BJ (cell line): ENCODE results near the gene ANTKMT. TPM values are rescaled to one million over a fixed set of nuclear protein-coding genes. Genes with fewer than 3 reads are reported as not detected.

Experiments used
- CTCF ChIA-PET: fragments of 350-600 bp; formaldehyde crosslinking; extraction: SDS; loops from one replicate; lab custom pipeline; 2021; ENCODE audit warnings: antibody characterized with exemption, inconsistent platforms; lab: Yijun Ruan, JAX
- POLR2A ChIA-PET: fragments of 300-600 bp; sonication (Branson Sonifier 250); formaldehyde crosslinking; extraction: SDS; loops from one replicate; lab custom pipeline; 2021; ENCODE audit warnings: antibody characterized with exemption; lab: Charles Lee
- DNase-seq: peaks from one replicate; pipeline ENCODE4 v3.0.0-alpha.2; 2011; ENCODE audit warnings: low read depth
- H3K27me3 ChIP-seq: 2 replicates; pipeline ENCODE4 v1.6.0; 2011; ENCODE audit warnings: low read length; ENCODE audit not compliant: control insufficient read depth, insufficient read depth
- H3K36me3 ChIP-seq: 2 replicates; pipeline ENCODE4 v1.5.1; 2011; ENCODE audit warnings: low read length; ENCODE audit not compliant: control insufficient read depth, insufficient read depth
- H3K4me3 ChIP-seq: 2 replicates; pipeline ENCODE4 v1.5.1; 2011; ENCODE audit warnings: low read depth, mild to moderate bottlenecking, control low read depth, low read length
- polyA plus RNA-seq: library from polyadenylated mRNA; depleted of rRNA; stranded (reverse); fragments of >200 nt; gene quantifications from 2 replicates; pipeline ENCODE4 v1.2.3, GENCODE V29; 2011; rRNA removed
- small RNA-seq: library from RNA; depleted of rRNA; stranded (forward); fragments of <200 nt; gene quantifications from one replicate; pipeline ENCODE3, GENCODE V24; 2012; ENCODE audit warnings: low replicate concordance, low read depth; ENCODE audit not compliant: insufficient read length
- TF ChIP-seq, protein P1 (sequence below): IDR thresholded peaks from 2 replicates; pipeline ENCODE4 v1.5.1; 2011; ENCODE audit warnings: low read depth, mild to moderate bottlenecking, control low read depth, inconsistent platforms, low read length, moderate library complexity; ENCODE audit not compliant: insufficient read depth

The ANTKMT gene
- polyA plus RNA-seq, 1 experiment: 10.7 TPM

DNA sequence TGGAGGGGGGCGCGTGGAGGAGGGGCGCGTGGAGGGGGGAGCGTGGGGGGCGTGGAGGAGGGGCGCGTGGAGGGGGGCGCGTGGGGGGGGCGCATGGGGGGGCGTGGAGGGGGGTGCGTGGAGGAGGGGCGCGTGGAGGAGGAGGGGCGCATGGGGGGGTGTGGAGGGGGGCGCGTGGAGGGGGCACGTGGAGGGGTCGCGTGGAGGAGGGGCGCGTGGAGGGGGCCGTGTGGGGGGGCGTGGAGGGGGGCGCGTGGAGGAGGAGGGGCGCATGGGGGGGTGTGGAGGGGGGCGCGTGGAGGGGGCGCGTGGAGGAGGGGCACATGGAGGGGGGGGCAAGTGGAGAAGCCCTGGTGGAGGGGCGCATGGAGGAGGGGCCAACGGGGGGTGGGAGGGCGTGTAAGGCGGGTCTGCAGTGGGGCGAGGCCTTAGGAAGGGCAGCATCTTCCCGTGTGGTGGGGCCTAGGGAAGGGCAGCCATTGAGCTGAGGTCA lies 46.8 kb downstream of the ANTKMT start:
- TF ChIP-seq, protein P1, sequence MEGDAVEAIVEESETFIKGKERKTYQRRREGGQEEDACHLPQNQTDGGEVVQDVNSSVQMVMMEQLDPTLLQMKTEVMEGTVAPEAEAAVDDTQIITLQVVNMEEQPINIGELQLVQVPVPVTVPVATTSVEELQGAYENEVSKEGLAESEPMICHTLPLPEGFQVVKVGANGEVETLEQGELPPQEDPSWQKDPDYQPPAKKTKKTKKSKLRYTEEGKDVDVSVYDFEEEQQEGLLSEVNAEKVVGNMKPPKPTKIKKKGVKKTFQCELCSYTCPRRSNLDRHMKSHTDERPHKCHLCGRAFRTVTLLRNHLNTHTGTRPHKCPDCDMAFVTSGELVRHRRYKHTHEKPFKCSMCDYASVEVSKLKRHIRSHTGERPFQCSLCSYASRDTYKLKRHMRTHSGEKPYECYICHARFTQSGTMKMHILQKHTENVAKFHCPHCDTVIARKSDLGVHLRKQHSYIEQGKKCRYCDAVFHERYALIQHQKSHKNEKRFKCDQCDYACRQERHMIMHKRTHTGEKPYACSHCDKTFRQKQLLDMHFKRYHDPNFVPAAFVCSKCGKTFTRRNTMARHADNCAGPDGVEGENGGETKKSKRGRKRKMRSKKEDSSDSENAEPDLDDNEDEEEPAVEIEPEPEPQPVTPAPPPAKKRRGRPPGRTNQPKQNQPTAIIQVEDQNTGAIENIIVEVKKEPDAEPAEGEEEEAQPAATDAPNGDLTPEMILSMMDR: no peak
- Histone ChIP-seq H3K4me3 (no peak overlapping the region), H3K27me3 (no peaks in the 10 kb centered on the region), H3K36me3 (no peaks in the 10 kb centered on the region)
- no peak for DNase-seq
- ChIA-PET POLR2A (no interaction called here), CTCF (no interaction called here)

DNA sequence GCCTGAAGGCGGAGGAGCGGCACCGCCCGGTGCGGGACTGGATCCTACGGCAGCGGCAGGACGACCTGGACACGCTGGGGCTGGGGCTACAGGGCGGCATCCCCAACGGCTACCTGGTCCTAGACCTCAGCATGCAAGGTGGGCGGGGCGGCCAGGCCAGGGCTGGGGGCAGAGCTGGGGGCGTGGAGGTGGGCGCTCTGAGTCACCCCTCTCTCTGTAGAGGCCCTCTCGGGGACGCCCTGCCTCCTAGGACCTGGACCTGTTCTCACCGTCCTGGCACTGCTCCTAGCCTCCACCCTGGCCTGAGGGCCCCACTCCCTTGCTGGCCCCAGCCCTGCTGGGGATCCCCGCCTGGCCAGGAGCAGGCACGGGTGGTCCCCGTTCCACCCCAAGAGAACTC lies 47.5 kb downstream of the ANTKMT start:
- POLR2A ChIA-PET: no interaction called here
- Histone ChIP-seq H3K27me3 (no peaks in the 10 kb centered on the region), H3K36me3 (no peaks in the 10 kb centered on the region), H3K4me3 (no peak overlapping the region)
- TF ChIP-seq, protein P1: no peak
- DNase-seq: no peak
- CTCF ChIA-PET: no interaction called here

DNA sequence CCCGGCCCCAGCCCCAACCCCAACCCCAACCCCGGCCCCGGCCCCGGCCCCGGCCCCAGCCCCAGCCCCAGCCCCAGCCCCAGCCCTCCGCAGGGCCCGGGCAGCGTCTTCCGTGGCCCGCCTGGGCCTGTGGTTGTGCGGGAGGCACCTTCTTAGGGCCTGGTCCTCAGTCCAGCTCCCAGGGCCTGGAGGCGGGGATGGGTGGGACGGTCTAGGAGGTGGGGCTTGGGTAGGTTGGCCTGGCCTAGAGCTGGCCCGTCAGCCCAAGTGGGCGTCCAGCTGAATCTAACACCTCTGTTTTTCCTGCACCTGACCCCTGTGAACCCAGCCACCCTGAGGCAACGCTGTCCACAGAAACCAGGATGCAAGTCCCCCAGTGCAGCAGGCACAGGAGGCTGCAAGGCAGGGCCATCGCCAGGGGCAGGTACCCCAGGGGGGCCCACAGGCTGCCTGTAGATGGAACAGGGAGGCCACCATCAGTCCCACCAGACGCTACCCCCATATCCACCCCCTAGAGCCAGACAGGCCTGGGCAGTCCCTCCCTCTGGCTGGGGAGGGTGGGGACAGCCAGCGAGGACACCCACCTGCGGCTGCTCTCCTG lies 48.3 kb downstream of the ANTKMT start:
- DNase-seq: no peak
- ChIA-PET POLR2A (no interaction called here), CTCF (interaction anchor here (1.0 to 1.2 kb wide), 2 partner anchors 12 to 16 kb away, joined by 3 to 5 read pairs; no protein-coding TSS in a partner anchor)
- TF ChIP-seq, protein P1: no peak
- no peak overlapping the region for H3K4me3 ChIP-seq
- no peaks in the 10 kb centered on the region for H3K27me3 ChIP-seq
- H3K36me3 ChIP-seq: no peaks in the 10 kb centered on the region

DNA sequence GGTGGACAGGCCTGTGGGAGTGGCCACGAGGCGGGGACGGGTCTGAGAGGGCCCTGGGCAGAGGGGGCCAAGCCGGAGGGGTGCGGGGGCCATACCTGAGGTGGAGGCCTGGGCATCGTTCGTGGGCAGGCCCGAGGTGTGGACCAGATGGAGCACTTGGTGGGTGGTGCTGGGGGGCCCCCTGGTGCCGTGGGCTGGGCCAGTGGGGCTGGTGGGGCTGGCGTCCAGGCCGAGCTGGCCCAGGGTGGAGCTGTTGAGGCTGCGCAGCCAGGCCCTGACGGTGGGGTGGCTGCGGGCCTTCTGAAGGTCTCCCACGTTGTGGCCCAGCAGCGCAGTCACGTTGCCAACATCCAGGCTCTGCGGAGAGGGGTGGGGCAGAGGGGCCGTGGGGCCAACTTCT lies 49.0 kb downstream of the ANTKMT start:
- CTCF ChIA-PET: interaction anchor here (0.8 to 1.2 kb wide), 3 partner anchors 11 to 58 kb away, joined by 3 to 5 read pairs (median 3); no protein-coding TSS in a partner anchor
- Histone ChIP-seq H3K36me3 (no peaks in the 10 kb centered on the region), H3K4me3 (no peak overlapping the region), H3K27me3 (no peaks in the 10 kb centered on the region)
- TF ChIP-seq, protein P1: no peak
- POLR2A ChIA-PET: no interaction called here
- DNase-seq: no peak

DNA sequence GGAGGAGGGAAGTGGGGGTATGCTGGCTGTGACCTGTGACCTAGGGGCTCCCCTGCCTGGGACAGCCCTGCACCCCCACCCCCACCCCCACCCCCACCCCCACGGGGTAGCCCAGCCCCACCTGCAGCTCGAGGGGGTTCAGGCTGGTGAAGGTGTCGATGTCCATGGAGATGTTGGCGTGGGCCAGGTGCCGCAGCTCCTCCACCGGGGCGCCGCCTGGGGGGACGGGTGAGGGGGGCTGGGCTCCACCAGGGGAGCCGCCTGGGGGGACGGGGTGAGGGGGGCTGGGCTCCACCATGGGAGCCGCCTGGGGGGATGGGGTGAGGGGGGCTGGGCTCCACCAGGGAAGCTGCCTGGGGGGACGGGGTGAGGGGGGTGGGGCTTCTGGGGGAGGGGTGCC lies 49.5 kb downstream of the ANTKMT start:
- no peaks in the 10 kb centered on the region for H3K36me3 ChIP-seq
- ChIA-PET CTCF (interaction anchor here (0.8 to 1.5 kb wide), 5 partner anchors 10 to 58 kb away, joined by 3 to 5 read pairs (median 3); no protein-coding TSS in a partner anchor), POLR2A (no interaction called here)
- no peak overlapping the region for H3K4me3 ChIP-seq
- DNase-seq: no peak
- TF ChIP-seq, protein P1: no peak
- no peaks in the 10 kb centered on the region for H3K27me3 ChIP-seq

Small RNAs within 50 kb of the gene (small RNA-seq; reads per million reads assigned to genes)
- not detected for gene MIR662

Other genes with a start within 250 kb of the ANTKMT start
- gene CAPN15, start 193.4 kb upstream of the ANTKMT start, polyA plus RNA-seq: 8.4 and 12.9 TPM in 2 replicates
- not detected in 2 replicates for gene PRR35, start 160.8 kb upstream of the ANTKMT start, polyA plus RNA-seq
- gene NHLRC4, start 154.1 kb upstream of the ANTKMT start, polyA plus RNA-seq: 0.31 and 0.66 TPM in 2 replicates
- gene PIGQ, start 151.2 kb upstream of the ANTKMT start, polyA plus RNA-seq: 15.4 and 26.6 TPM in 2 replicates
- gene RAB40C, start 131.1 kb upstream of the ANTKMT start, polyA plus RNA-seq: 6.5 and 7.6 TPM in 2 replicates
- gene WFIKKN1, start 90.2 kb upstream of the ANTKMT start, polyA plus RNA-seq: not detected in 2 replicates
- gene METTL26, start 84.8 kb upstream of the ANTKMT start, polyA plus RNA-seq: 77.2 and 105 TPM in 2 replicates
- gene MCRIP2, start 79.3 kb upstream of the ANTKMT start, polyA plus RNA-seq: 10.6 and 16.5 TPM in 2 replicates
- gene WDR90, start 71.8 kb upstream of the ANTKMT start, polyA plus RNA-seq: 6.2 and 10.0 TPM in 2 replicates
- 37.1 and 81.7 TPM in 2 replicates for gene RHOT2, start 53.0 kb upstream of the ANTKMT start, polyA plus RNA-seq
- 0.74 and 1.3 TPM in 2 replicates for gene RHBDL1, start 45.5 kb upstream of the ANTKMT start, polyA plus RNA-seq
- gene STUB1, start 40.7 kb upstream of the ANTKMT start, polyA plus RNA-seq: 75.9 and 148 TPM in 2 replicates
- gene JMJD8, start 36.8 kb upstream of the ANTKMT start, polyA plus RNA-seq: 54.8 and 91.8 TPM in 2 replicates
- 2.2 and 3.7 TPM in 2 replicates for gene WDR24, start 30.7 kb upstream of the ANTKMT start, polyA plus RNA-seq
- 0.32 and 0.67 TPM in 2 replicates for gene FBXL16, start 15.3 kb upstream of the ANTKMT start, polyA plus RNA-seq
- gene METRN, start 6.0 kb upstream of the ANTKMT start, polyA plus RNA-seq: 33.7 and 40.3 TPM in 2 replicates
- gene CCDC78, start 5.3 kb downstream of the ANTKMT start, polyA plus RNA-seq: 0.77 and 2.4 TPM in 2 replicates
- 4.3 and 7.0 TPM in 2 replicates for gene HAGHL, start 6.0 kb downstream of the ANTKMT start, polyA plus RNA-seq
- 16.1 and 23.1 TPM in 2 replicates for gene CIAO3, start 19.9 kb downstream of the ANTKMT start, polyA plus RNA-seq
- 0.25 and 0.67 TPM in 2 replicates for gene MSLN, start 39.6 kb downstream of the ANTKMT start, polyA plus RNA-seq
- gene RPUSD1, start 67.2 kb downstream of the ANTKMT start, polyA plus RNA-seq: 13.7 and 24.7 TPM in 2 replicates
- gene CHTF18, start 67.5 kb downstream of the ANTKMT start, polyA plus RNA-seq: 2.6 and 6.1 TPM in 2 replicates
- not detected in 2 replicates for gene GNG13, start 79.6 kb downstream of the ANTKMT start, polyA plus RNA-seq
- gene LMF1, start 249.8 kb downstream of the ANTKMT start, polyA plus RNA-seq: 14.8 and 28.9 TPM in 2 replicates